WTC11 (cell line): ENCODE results near the gene C3orf18.

Experiments
- ATF2 ChIP-seq: sonication (generic); formaldehyde crosslinking; IDR thresholded peaks from 2 replicates; pipeline ENCODE4 v1.8.1; 2022; ENCODE audit warnings: low read depth, missing genetic modification reagents, borderline replicate concordance
- E2F1 ChIP-seq: sonication (generic); formaldehyde crosslinking; IDR thresholded peaks from 2 replicates; pipeline ENCODE4 v1.8.0; 2022; ENCODE audit warnings: mild to moderate bottlenecking, missing genetic modification reagents

DNA sequence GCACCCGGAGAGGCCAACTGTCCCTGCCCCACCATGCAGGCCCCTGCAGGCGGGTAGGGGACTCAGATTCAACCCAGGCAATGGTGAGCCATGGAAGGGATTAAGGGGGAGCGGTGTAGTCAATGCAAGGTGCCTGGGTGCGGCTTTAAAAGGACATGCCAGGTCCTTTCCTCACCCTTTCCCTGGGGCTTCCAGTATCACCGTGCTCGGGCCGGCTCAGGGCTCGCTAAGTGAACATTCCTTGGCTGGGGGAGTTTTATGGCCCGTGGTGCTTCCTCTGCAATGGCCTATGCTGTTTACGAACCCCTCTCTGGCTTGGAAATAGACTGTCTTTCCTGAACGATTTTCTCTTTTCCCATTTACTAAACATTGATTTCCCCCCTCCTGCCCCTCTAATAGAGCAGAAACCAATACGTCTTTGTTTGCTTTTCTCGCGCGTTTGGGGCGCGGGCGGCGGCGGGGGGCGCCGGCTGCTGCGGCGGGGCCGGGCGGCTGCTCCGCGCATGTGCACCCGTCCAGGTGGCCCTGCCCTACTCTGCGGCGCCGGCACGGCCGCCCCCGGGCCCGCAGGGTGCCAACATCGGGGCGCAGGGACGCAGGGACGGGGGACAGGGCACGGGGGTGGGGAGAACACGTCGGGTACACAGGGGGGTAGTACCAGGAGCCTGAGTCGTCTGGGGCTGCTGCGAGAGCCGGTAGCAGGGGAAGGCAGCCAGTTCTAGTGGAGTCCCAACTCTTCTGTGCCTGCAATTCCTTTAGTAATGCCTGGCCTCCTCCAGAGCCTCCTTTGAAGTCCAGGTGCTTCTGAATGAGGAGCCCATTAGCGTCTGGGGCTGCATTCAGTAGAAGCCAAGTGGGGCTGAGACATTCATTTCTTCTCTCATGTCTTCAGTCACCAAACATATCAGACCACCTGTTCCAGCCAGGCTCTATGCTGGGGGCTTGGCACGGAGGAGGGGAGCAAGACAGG is 37.3 kb downstream of the C3orf18 start:
- TF ChIP-seq ATF2 (CRISPR knock-in tag), result no peak
- no peak for TF ChIP-seq E2F1 (CRISPR knock-in tag)
